AG09309 (cell line): ENCODE results near the gene ESRP2.

Experiments
- DNase-seq: peaks from one replicate; pipeline ENCODE4 v3.0.0-alpha.2; 2010; ENCODE audit warnings: low read depth
- H3K4me3 ChIP-seq: 2 replicates; pipeline ENCODE4 v1.5.1; 2011; ENCODE audit warnings: mild to moderate bottlenecking, low read depth, low read length, moderate library complexity; ENCODE audit not compliant: control insufficient read depth
- TF ChIP-seq, protein P1 (sequence below): IDR thresholded peaks from 2 replicates; pipeline ENCODE4 v1.5.1; 2011; ENCODE audit warnings: mild to moderate bottlenecking, low read depth, low read length, inconsistent platforms; ENCODE audit not compliant: insufficient read depth, control insufficient read depth; ENCODE audit errors: missing control alignments

Gene ESRP2

DNA sequence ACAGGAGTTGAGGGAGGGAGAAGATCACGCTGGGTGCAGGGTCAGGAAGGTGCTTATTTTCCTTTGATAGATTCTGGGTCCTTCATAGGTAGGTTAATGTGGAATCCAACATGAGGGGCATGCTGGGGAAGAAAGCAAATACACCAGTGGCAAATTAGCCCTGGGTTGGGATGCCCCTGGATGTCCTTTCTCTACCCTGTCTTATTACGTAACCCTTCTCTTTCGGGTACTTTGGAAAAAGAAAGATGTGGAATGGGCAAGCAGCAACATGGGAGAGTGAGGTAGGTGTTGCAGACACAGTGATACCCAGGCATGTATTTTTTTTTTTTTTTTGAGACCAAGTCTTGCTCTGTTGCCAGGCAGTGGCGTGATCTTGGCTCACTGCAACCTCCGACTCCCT lies 37.5 kb upstream of the ESRP2 start:
- no peak for DNase-seq
- H3K4me3 ChIP-seq, result no peak overlapping the region
- TF ChIP-seq, protein P1, sequence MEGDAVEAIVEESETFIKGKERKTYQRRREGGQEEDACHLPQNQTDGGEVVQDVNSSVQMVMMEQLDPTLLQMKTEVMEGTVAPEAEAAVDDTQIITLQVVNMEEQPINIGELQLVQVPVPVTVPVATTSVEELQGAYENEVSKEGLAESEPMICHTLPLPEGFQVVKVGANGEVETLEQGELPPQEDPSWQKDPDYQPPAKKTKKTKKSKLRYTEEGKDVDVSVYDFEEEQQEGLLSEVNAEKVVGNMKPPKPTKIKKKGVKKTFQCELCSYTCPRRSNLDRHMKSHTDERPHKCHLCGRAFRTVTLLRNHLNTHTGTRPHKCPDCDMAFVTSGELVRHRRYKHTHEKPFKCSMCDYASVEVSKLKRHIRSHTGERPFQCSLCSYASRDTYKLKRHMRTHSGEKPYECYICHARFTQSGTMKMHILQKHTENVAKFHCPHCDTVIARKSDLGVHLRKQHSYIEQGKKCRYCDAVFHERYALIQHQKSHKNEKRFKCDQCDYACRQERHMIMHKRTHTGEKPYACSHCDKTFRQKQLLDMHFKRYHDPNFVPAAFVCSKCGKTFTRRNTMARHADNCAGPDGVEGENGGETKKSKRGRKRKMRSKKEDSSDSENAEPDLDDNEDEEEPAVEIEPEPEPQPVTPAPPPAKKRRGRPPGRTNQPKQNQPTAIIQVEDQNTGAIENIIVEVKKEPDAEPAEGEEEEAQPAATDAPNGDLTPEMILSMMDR, result no peak

DNA sequence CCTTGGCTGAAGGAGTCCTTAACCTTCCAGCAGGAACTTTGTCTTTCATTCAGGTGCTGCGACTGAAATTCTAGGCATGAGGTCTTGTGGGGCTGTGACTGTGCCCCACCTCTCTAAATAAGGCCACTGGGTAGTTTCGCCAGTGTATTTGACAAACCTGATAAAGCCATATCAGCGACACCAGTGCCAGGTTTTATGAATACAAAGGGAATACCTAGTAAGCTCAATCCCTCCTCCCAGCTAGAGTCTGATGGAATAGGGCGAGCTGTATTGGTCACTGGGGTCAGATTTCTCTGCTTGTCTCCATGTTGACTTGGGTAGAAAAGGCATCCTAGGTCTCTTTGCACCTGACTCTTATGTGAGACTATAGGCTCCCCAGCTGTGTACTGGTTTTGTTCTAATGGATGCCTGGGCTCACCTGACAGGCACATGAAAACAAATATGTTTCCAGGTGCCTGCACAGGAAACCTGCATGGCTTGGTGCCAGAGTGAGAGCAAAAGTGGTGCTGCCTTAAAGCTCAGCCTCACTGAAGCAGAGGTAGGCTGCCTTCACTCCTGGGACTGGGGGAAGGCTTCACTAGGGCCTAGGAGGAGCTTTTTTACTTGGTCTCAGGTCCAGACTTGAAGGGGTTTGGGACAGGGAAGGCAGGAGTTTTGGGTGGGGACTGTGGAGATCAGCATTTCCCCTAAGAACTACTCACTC lies 36.7 kb upstream of the ESRP2 start:
- no peak overlapping the region for H3K4me3 ChIP-seq
- TF ChIP-seq, protein P1, result no peak
- no peak for DNase-seq

DNA sequence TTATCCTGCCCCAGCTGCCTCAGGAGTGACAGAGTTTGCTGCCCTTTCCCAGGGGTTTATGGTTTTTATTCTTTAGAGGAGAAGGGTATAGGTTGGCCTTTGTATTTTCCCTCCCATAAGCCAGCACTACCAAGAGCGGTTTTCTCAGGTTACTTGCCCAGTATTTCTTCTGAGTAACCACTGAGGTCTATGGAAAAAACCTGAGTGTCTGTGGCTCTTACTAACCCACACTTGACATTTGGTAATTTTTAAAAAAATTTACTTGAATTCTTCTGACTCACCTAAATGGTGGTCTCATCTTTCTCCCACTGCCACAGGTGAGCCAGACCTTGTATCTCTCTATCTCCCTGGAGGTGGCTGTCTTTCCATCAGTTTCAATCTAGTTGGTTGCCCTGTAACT lies 34.4 kb upstream of the ESRP2 start:
- DNase-seq, result no peak
- TF ChIP-seq, protein P1, result no peak
- no peak overlapping the region for H3K4me3 ChIP-seq

DNA sequence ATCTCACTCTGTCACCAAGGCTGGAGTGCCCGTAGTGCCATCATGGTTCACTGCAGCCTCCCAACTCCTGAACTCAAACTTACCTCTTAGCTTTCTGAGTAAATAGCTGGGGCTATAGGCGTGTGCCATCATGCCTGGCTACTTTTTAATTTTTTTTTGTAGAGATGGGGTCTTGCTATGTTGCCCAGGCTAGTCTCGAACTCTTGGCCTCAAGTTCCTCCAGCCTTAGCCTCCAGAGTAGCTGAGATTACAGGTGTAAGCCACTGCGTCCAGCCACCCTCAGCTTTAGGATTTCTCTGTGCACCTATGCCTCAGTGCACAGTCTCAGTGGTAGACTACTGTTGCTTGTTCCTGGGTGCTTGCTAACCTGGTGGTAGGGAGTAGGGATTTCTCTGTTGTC lies 33.9 kb upstream of the ESRP2 start:
- no peak overlapping the region for H3K4me3 ChIP-seq
- TF ChIP-seq, protein P1, result no peak
- DNase-seq, result no peak

DNA sequence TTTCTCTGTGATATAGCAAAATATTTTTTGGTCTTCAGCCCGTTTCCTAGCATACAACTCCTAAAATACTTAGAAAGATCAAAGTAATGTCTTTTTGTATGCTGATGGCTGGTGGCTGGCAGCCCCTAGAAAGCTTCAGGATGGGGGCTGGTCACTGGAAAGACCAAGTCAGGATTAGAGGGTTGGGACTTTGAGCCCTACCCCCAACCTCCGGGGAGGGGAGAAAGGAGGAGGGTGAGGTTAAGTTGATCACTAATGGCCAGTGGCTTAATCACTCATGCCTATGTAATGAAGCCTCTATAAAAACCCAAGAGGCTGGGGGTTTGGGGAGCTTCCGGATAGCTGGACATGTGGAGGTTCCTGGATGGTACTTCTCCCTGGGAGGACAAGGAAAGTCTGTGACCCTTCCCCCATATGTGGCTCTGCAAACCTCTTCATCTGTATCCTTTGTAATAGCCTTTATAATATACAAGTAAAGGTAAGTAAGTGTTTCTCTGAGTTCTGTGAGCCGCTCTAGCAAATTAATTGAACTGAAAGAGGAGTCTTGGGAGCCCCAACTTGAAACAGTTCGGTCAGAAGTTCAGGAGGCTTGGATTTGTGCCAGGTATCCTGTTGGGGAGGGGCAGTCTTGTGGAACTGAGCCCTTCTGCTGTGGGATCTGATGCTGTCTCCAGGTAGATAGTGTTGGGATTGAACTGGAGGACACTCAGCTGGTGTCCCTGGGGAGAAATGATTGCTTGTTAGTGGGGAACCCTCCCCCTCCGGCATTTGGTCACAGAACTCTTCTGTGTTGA lies 31.9 kb upstream of the ESRP2 start:
- TF ChIP-seq, protein P1, result no peak
- no peak overlapping the region for H3K4me3 ChIP-seq

DNA sequence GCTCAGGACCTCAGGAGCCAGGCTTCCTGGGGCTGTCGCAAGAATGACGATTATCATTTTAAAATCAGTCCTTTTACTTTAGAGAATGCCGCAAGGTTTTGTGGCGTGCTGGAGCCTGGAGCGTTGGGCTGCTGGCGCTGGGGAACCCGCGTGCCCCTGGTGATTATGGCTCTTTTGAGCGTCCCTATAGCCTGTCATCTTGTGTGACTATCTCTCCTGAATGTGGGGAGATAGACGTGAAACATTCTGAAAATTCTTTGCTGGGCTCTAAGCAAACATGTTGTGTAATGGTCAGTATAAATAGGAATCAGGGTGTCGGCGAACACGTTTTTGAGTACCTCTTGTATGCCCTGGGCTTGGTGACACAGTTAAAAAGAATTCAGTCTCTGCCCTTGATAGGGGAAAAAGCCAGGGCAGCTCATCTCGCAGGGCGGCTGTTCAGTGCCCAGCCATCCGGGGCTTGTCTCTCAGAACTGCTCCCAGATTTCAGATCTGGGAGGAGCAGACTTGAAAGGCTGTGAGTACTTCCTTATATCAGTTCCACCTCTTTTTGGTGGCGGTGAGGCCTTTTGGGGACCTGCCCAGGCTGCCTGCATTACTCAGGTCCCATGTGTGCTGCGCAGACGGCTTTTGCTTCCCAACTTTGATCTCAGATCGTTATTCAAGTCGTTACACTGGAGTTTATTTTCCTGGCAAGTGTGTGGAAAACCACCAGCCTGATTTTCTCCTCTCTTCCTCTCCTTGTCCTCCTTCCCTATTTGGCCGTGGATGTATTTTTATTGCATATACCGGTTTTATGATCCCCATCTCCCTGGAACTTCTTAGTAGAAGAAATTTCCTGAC lies 29.4 kb upstream of the ESRP2 start:
- H3K4me3 ChIP-seq, result peak overlapping the region; percentile 71
- TF ChIP-seq, protein P1, result no peak
- DNase-seq, result peak; percentile 59

More for the DNA sequence above, 31.9 kb upstream of the ESRP2 start:
- no peak for DNase-seq
